GM12865 (cell line): ENCODE measurements around the gene SHISAL2B.
"Not testable (repeated sequence)": the region's sequence is repeated elsewhere in the genome, so short reads cannot be mapped to it uniquely, and the experiment has no call there.

ENCODE experiments used
- DNase-seq: peaks from one replicate; pipeline ENCODE4 v3.0.0; 2010; ENCODE audit warnings: low read depth
- H3K4me3 ChIP-seq: 2 replicates; pipeline ENCODE4 v1.5.1; 2011; ENCODE audit warnings: mild to moderate bottlenecking, low read depth, low read length, control low read depth
- CTCF ChIP-seq: IDR thresholded peaks from 2 replicates; pipeline ENCODE4 v1.5.1; 2011; ENCODE audit warnings: low read length, control low read depth, low read depth, inconsistent platforms; ENCODE audit not compliant: insufficient read depth; ENCODE audit errors: missing control alignments

The SHISAL2B gene

GRCh38 chr5:64691291-64691690 is 988 bp downstream of the SHISAL2B start:
- DNase-seq = no peak
- TF ChIP-seq CTCF = no peak
- H3K4me3 ChIP-seq = no peak overlapping the region

GRCh38 chr5:64693636-64694035 is 3.3 kb downstream of the SHISAL2B start:
- H3K4me3 ChIP-seq = no peak overlapping the region
- no peak for TF ChIP-seq CTCF
- DNase-seq = no peak

- H3K4me3 ChIP-seq, DNase-seq: not testable (repeated sequence)
Observed at GRCh38 chr5:64696414-64696813, 6.1 kb downstream of the SHISAL2B start.

GRCh38 chr5:64700765-64701164 is 10.5 kb downstream of the SHISAL2B start:
- H3K4me3 ChIP-seq = no peak overlapping the region
- TF ChIP-seq CTCF = no peak
- no peak for DNase-seq

- H3K4me3 ChIP-seq, DNase-seq: not testable (repeated sequence)
Observed at GRCh38 chr5:64706074-64706473, 15.8 kb downstream of the SHISAL2B start.

GRCh38 chr5:64707191-64707590 is 16.9 kb downstream of the SHISAL2B start:
- TF ChIP-seq CTCF = no peak
- H3K4me3 ChIP-seq = no peak overlapping the region
- no peak for DNase-seq

- not testable (repeated sequence) for DNase-seq, H3K4me3 ChIP-seq
Observed at GRCh38 chr5:64714495-64714894, 24.2 kb downstream of the SHISAL2B start.

GRCh38 chr5:64722588-64722987 is 32.3 kb downstream of the SHISAL2B start:
- no peak for TF ChIP-seq CTCF
- no peak for DNase-seq
- no peak overlapping the region for H3K4me3 ChIP-seq

GRCh38 chr5:64727150-64727549 is 36.8 kb downstream of the SHISAL2B start:
- no peak overlapping the region for H3K4me3 ChIP-seq
- no peak for TF ChIP-seq CTCF
- DNase-seq = no peak
